Heart right ventricle (tissue), 16 donors: ENCODE measurements around the gene IQCK. TPM values are rescaled to one million over a fixed set of nuclear protein-coding genes. Genes with fewer than 3 reads are reported as not detected.

Source experiments
- ATAC-seq, 8 donors: fragments of 200-7000 bp; cut with Tn5 transposase; one replicate each; pipeline ENCODE4 v1.9.1; 2020; ENCODE audit warnings: mild to moderate bottlenecking in 8 of 8, moderate library complexity in 8 of 8, moderate number of reproducible peaks in 1 of 8
- DNase-seq, 2 donors: peaks; one replicate each; pipeline ENCODE4 v3.0.0-alpha.2; 2020
- H3K27ac ChIP-seq, 10 donors: fragments of 200-600 bp; sonication (generic) in 2 of 10; one replicate each; pipeline versions ENCODE4 v1.5.0 to v1.8.0; 2020 to 2022; ENCODE audit warnings: mild to moderate bottlenecking in 3 of 10
- H3K27me3 ChIP-seq, 7 donors: fragments of 200-600 bp; one replicate each; pipeline ENCODE4 v1.8.0; 2021 to 2022; ENCODE audit warnings: mild to moderate bottlenecking in 2 of 7
- H3K36me3 ChIP-seq, 9 donors: fragments of 200-600 bp; sonication (generic) in 1 of 9; one replicate each; pipeline versions ENCODE4 v1.5.0 to v1.8.0; 2020 to 2022; ENCODE audit warnings: mild to moderate bottlenecking in 2 of 9
- H3K4me1 ChIP-seq, 9 donors: fragments of 200-600 bp; sonication (generic) in 1 of 9; one replicate each; pipeline versions ENCODE4 v1.5.0 to v1.8.0; 2020 to 2022; ENCODE audit warnings: mild to moderate bottlenecking in 4 of 9
- H3K4me3 ChIP-seq, 10 donors: fragments of 200-600 bp; sonication (generic) in 2 of 10; one replicate each; pipeline versions ENCODE4 v1.5.0 to v1.8.0; 2020 to 2022; ENCODE audit warnings: mild to moderate bottlenecking in 7 of 10, moderate library complexity in 2 of 10
- H3K9me3 ChIP-seq, 11 donors: fragments of 200-600 bp in 10 of 11; sonication (generic) in 2 of 11; one replicate each; pipeline versions ENCODE4 v1.5.0 to v1.8.0; 2013 to 2022; ENCODE audit warnings: mild to moderate bottlenecking in 2 of 11, control low read depth in 1 of 11, moderate library complexity in 1 of 11
- WGBS, 2 donors: extraction: QIAGEN DNeasy Blood & Tissue Kit; methylation state at CpG; one replicate each; pipeline ENCODE4 v1.1.7; 2013; ENCODE audit warnings: inconsistent platforms in 1 of 2; 5-methylcytosine and 5-hydroxymethylcytosine counted together
- intact Hi-C, 10 donors: fragments of 100-400 bp; cut with DNase I; formaldehyde crosslinking; loops; one replicate each; pipeline versions ENCODE4 v1.11.1 to v1.14.2; 2022
- polyA plus RNA-seq, 2 donors: library from polyadenylated mRNA; stranded (reverse); fragments of 200-250 nt; gene quantifications; one replicate each; pipeline ENCODE4 v1.2.3, GENCODE V29; 2013
- total RNA-seq, 10 donors: library from RNA; stranded (reverse); fragmentation: NEBNext Ultra II Directional in 3 of 10; extraction: Animal tissue kit (Norgen Biotek cat#: 25700) in 3 of 10; gene quantifications; one replicate each; pipeline versions ENCODE4 v1.2.1 to v1.2.4, GENCODE V29; 2021 to 2023
- TF ChIP-seq, protein P1 (sequence below), 9 donors: fragments of 200-600 bp; sonication (generic) in 2 of 9; IDR thresholded peaks; one replicate each; pipeline versions ENCODE4 v1.5.0 to v1.8.0; 2021 to 2022; ENCODE audit warnings: antibody characterized with exemption in 9 of 9, mild to moderate bottlenecking in 5 of 9, moderate library complexity in 1 of 9
- donor health status: Arrhythmogenic right ventricular cardiomyopathy.
- donor health status: ischemic (EF 13 %, LVEDD 7.1; RV severe dilation, severe dysfunction).
- donor health status: healthy with polysubstance abuse.
- donor health status: DM: no; HTN: yes; CAD: no.
- donor health status: DM: no; HTN: no; CAD: no.
- donor health status: ischemic (EF 25% LVEDD 6.9; RV normal size, moderate dysfunction).
- donor health status: ischemic (EF 25% LVEDD 5.7; RV mildly dilated, moderate dysfunction).
- donor health status: healthy.
- donor health status: DM: yes; HTN: yes; CAD: no.
- donor health status: Ischemic cardiomyopathy.
- donor health status: ischemic (EF 35%, LVEDD 5.7; RV mildly dilated, moderate dysfunction).
- donor health status: nonischemic (EF 11% LVEDD 7.7; RV severe dilation, severe dysfunction).
- donor health status: DM: yes; HTN: yes; CAD: no.
- donor health status: PGD.
- donor health status: ischemic (EF 29% LVEDD 5.4; RV normal size, mild dysfunction).
- donor health status: nonischemic (EF 23%, LVEDD 6.1; RV moderate dilation, normal function).

IQCK gene
- total and polyA plus RNA-seq, 12 donors, result 5.5 to 11.7 (median 7.4) TPM

DNA sequence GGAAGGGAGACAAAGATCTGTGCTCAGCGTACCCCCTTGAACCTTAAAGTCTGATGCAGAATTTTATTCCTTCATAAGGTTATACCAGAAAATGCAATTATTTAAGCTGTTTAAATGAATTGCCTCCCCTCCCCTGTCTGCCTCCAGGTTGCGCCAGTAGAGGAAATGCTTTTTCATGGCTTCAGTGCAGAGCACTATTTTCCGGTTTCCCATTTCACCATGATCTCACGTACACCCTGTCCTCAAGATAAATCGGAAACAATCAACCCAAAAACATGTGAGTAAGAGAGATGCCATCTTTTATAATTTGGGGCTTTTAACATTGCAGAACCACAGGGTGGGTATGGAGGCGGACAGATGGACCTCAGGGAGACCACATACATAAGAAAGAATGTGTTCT, 15.5 kb downstream of the IQCK start:
- ATAC-seq, result peak in 1 of 8 donors; percentile 49
- DNase-seq, result no peak
- intact Hi-C loops, result loop anchor here in 1 of 10 donors (10.0 kb wide), 1 partner anchor 121 kb away; no protein-coding TSS in a partner anchor
- Histone ChIP-seq H3K4me3 (no peak overlapping the region), H3K4me1 (peaks cover 0 to 35% (median 22%) of the 10 kb centered on the region in 9 donors), H3K27ac (peak overlapping the region in 5 of 10 donors; percentile 28 to 68 (median 53)), H3K27me3 (no peaks in the 10 kb centered on the region), H3K36me3 (peaks cover 0 to 48% (median 4%) of the 10 kb centered on the region in 9 donors), H3K9me3 (no peaks in the 10 kb centered on the region)
- WGBS, 2 donors, result 76 to 83% methylated on average over 6 of the region's 6 CpGs
- TF ChIP-seq, protein P1, sequence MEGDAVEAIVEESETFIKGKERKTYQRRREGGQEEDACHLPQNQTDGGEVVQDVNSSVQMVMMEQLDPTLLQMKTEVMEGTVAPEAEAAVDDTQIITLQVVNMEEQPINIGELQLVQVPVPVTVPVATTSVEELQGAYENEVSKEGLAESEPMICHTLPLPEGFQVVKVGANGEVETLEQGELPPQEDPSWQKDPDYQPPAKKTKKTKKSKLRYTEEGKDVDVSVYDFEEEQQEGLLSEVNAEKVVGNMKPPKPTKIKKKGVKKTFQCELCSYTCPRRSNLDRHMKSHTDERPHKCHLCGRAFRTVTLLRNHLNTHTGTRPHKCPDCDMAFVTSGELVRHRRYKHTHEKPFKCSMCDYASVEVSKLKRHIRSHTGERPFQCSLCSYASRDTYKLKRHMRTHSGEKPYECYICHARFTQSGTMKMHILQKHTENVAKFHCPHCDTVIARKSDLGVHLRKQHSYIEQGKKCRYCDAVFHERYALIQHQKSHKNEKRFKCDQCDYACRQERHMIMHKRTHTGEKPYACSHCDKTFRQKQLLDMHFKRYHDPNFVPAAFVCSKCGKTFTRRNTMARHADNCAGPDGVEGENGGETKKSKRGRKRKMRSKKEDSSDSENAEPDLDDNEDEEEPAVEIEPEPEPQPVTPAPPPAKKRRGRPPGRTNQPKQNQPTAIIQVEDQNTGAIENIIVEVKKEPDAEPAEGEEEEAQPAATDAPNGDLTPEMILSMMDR (IDR thresholded peaks at IDR 0.05), result no peak

DNA sequence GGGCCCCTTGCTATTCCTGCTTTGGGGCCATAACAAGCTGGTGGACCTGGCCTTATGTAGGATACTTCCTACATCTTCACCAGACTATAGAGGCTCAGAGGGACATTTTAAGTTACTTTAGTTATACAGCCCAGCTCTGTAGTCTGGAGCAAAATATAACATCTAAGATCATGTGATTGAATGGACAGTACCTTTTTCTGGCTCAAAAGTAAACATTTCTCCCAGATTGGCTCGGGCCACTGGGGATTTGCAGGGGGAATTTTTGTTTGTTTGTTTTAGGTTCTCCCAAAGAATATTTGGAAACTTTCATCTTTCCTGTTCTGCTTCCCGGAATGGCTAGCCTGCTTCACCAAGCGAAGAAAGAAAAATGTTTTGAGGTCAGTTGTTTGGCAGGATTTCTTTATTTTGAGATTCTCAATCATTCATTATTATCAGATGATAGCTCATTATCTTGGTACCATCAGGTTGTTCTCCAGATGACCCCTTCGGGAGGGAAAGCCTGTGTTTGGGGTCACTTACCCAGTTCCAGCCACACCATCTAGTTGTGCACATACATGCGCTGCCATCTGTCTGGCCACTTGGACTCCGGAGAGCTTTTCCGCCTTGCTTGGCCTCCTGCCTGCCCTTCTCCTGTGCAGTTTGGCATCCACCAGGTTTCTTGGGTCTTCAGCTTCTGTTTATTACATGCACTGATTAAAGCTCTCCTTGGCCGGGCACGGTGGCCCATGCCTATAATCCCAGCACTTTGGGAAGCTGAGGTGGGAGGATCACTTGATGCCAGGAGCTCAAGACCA, 17.2 kb downstream of the IQCK start:
- DNase-seq (peak; percentile 32 to 43), ATAC-seq (peak in 6 of 8 donors; percentile 23 to 77 (median 60))
- WGBS, 2 donors, result 52 to 58% methylated on average over 9 of the region's 9 CpGs
- peak overlapping the region in 8 of 10 donors; percentile 15 to 68 (median 52) for H3K27ac ChIP-seq
- TF ChIP-seq, protein P1 (IDR thresholded peaks at IDR 0.05), result no peak
- intact Hi-C loops, result loop anchor here in 1 of 10 donors (10.0 kb wide), 1 partner anchor 120 kb away; no protein-coding TSS in a partner anchor
- H3K36me3 ChIP-seq, result peaks cover 0 to 59% (median 4%) of the 10 kb centered on the region in 9 donors
- H3K9me3 ChIP-seq, result no peaks in the 10 kb centered on the region
- peaks cover 0 to 35% (median 22%) of the 10 kb centered on the region in 9 donors for H3K4me1 ChIP-seq
- H3K27me3 ChIP-seq, result no peaks in the 10 kb centered on the region
- no peak overlapping the region for H3K4me3 ChIP-seq

DNA sequence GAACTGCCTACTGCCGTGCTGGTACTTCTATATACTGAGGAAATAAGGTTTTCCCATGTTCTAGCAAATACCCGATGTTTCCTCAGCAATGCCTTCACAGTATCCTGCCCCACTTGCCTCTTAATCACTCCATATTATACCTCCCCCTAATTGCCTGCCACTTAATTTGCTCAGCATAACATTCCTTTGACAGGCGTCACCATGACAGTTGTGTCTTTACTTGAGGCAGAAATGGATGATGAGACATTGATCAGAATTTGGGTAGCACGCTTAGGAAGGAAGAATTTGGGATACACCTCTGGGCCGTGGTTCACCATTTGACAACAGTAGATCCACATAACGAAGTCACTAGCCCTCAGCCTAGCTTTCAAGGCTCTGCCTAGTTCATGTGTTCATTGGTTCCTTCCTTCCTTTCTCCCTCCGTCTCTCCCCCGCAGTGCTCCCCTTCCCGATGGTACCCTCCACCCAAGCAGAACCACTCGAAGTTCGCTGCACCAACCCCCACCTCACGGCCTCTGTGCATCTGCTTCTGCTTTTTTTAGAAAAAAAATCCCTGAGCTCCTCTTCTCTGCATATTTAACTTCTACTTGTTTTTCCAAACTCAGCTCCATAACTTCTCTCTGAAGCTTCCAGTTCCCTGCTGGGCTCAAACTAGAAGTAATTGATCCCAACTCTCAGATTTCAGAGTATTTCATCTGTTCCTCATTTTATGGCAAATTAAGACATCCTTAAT, 19.4 kb downstream of the IQCK start:
- ATAC-seq (peak in 1 of 8 donors; percentile 61), DNase-seq (no peak)
- no peaks in the 10 kb centered on the region for H3K27me3 ChIP-seq
- H3K9me3 ChIP-seq, result no peaks in the 10 kb centered on the region
- peaks cover 0 to 48% (median 0%) of the 10 kb centered on the region in 9 donors for H3K36me3 ChIP-seq
- intact Hi-C loops, result loop anchor here in 1 of 10 donors (10.0 kb wide), 1 partner anchor 117 kb away; no protein-coding TSS in a partner anchor
- WGBS, 2 donors, result 81 to 83% methylated on average over 12 of the region's 12 CpGs
- H3K4me1 ChIP-seq, result peaks cover 0 to 44% (median 22%) of the 10 kb centered on the region in 9 donors
- TF ChIP-seq, protein P1 (IDR thresholded peaks at IDR 0.05), result no peak
- H3K4me3 ChIP-seq, result no peak overlapping the region
- H3K27ac ChIP-seq, result peak overlapping the region in 2 of 10 donors; percentile 3 to 25

DNA sequence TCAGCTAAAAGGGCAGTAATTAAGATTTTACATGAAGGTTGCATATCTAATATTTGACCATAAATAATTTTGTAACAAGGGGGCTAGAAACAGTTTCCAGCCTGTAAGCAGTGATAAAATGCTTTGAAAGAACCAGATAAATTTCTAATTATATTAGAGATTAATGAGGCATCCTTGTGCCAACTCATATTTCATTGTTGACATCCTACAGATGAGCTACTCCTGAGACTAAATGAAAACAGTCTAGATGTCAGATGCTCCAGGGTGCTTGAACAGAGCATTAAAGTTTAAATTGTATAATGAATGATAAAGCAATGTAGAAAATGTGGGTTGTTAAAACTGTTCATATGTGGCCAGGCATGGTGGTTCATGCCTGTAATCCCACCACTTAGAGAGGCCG, 23.3 kb downstream of the IQCK start:
- H3K27ac ChIP-seq, result peak overlapping the region in 2 of 10 donors; percentile 38 to 55
- intact Hi-C loops, result no loop called here
- no peak for ATAC-seq
- no peaks in the 10 kb centered on the region for H3K9me3 ChIP-seq
- H3K36me3 ChIP-seq, result peaks cover 0 to 36% (median 0%) of the 10 kb centered on the region in 9 donors
- no peak overlapping the region for H3K4me3 ChIP-seq
- 96 to 97% methylated on average over 1 of the region's 1 CpG for WGBS, 2 donors
- no peak for DNase-seq
- TF ChIP-seq, protein P1 (IDR thresholded peaks at IDR 0.05), result no peak
- no peaks in the 10 kb centered on the region for H3K27me3 ChIP-seq
- peaks cover 0 to 23% (median 8%) of the 10 kb centered on the region in 9 donors for H3K4me1 ChIP-seq
